SK-N-SH (cell line): ENCODE measurements around the gene DNAL4. TPM values are rescaled to one million over a fixed set of nuclear protein-coding genes. Genes with fewer than 3 reads are reported as not detected.

Experiments used
- CTCF ChIA-PET: fragments of 300-600, 350-600 bp; formaldehyde crosslinking; extraction: SDS; loops from one replicate; lab custom pipeline; 2021; lab: Yijun Ruan, JAX
- POLR2A ChIA-PET: fragments of 350-600 bp; sonication (Branson Sonifier 250); formaldehyde crosslinking; extraction: SDS; loops from one replicate; lab custom pipeline; 2020; ENCODE audit warnings: antibody characterized with exemption, inconsistent platforms; lab: Yijun Ruan, JAX
- DNase-seq: peaks from one replicate; pipeline ENCODE4 v3.0.0; 2012
- H2AFZ ChIP-seq: fragments of 200-600 bp; sonication (generic); 2 replicates; pipeline ENCODE4 v1.8.1; 2016; ENCODE audit warnings: antibody characterized with exemption, mild to moderate bottlenecking, low read depth
- H3F3A ChIP-seq: fragments of 200-600 bp; sonication (generic); replicated peaks from 2 replicates; pipeline ENCODE3; 2016; ENCODE audit warnings: antibody characterized with exemption, mild to moderate bottlenecking; ENCODE audit not compliant: insufficient read depth
- H3K27ac ChIP-seq, 2 experiments: fragments of 200-500 bp in 1 of 2; fragments of 200-600 bp in 1 of 2; sonication (Bioruptor generic) in 1 of 2; sonication (generic), shearing (Covaris generic) in 1 of 2; 2 replicates each; pipeline versions ENCODE4 v1.5.1 to v1.6.1; 2014 to 2016; ENCODE audit warnings: low read depth in 2 of 2, inconsistent platforms in 1 of 2, low read length in 1 of 2, mild to moderate bottlenecking in 1 of 2, mixed read lengths in 1 of 2
- H3K27me3 ChIP-seq: fragments of 200-600 bp; sonication (generic), shearing (Covaris generic); 2 replicates; pipeline ENCODE4 v1.6.1; 2016; ENCODE audit warnings: mixed run types; ENCODE audit not compliant: insufficient read depth
- H3K36me3 ChIP-seq, 2 experiments: fragments of 200-500 bp in 1 of 2; fragments of 200-600 bp in 1 of 2; sonication (Bioruptor generic) in 1 of 2; sonication (generic) in 1 of 2; replicated peaks in 1 of 2; 2 replicates each; pipeline versions ENCODE3 to v1.5.1; 2014 to 2016; ENCODE audit warnings: low read length in 1 of 2, mild to moderate bottlenecking in 1 of 2; ENCODE audit not compliant: insufficient read depth in 2 of 2, control insufficient read depth in 1 of 2
- H3K4me1 ChIP-seq, 2 experiments: fragments of 200-500 bp in 1 of 2; fragments of 200-600 bp in 1 of 2; sonication (Bioruptor generic) in 1 of 2; sonication (generic), shearing (Covaris generic) in 1 of 2; 2 replicates each; pipeline versions ENCODE4 v1.5.1 to v1.6.1; 2014 to 2016; ENCODE audit warnings: low read depth in 1 of 2, low read length in 1 of 2, mixed run types in 1 of 2; ENCODE audit not compliant: insufficient read depth in 2 of 2, control insufficient read depth in 1 of 2
- H3K4me2 ChIP-seq: fragments of 200-600 bp; sonication (generic), shearing (Covaris generic); 2 replicates; pipeline ENCODE4 v1.6.1; 2017; ENCODE audit warnings: mixed run types
- H3K4me3 ChIP-seq, 2 experiments: fragments of 200-500 bp in 1 of 2; fragments of 200-600 bp in 1 of 2; sonication (Bioruptor generic) in 1 of 2; sonication (generic), shearing (Covaris generic) in 1 of 2; 2 replicates each; pipeline versions ENCODE4 v1.5.1 to v1.8.1; 2014 to 2016; ENCODE audit warnings: low read depth in 2 of 2, inconsistent platforms in 1 of 2, low read length in 1 of 2, mild to moderate bottlenecking in 1 of 2, mixed read lengths in 1 of 2, moderate library complexity in 1 of 2
- H3K79me2 ChIP-seq: fragments of 200-600 bp; sonication (generic); 2 replicates; pipeline ENCODE4 v1.8.1; 2017; ENCODE audit warnings: mild to moderate bottlenecking; ENCODE audit not compliant: insufficient read depth
- H3K9ac ChIP-seq: fragments of 200-600 bp; sonication (generic); 2 replicates; pipeline ENCODE4 v1.6.1; 2017; ENCODE audit warnings: mixed run types
- H3K9me2 ChIP-seq: fragments of 200-600 bp; sonication (generic); 2 replicates; pipeline ENCODE4 v1.6.1; 2017; ENCODE audit warnings: mixed run types
- H3K9me3 ChIP-seq: fragments of 200-600 bp; sonication (generic); 2 replicates; pipeline ENCODE4 v1.6.1; 2017; ENCODE audit warnings: mixed run types, mild to moderate bottlenecking, moderate library complexity
- H4K20me1 ChIP-seq: fragments of 200-600 bp; sonication (generic); 2 replicates; pipeline ENCODE4 v1.6.1; 2017; ENCODE audit warnings: mild to moderate bottlenecking, mixed run types; ENCODE audit not compliant: insufficient read depth
- CHD2 ChIP-seq: fragments of 150-350 bp; IDR thresholded peaks from 2 replicates; pipeline ENCODE4 v1.6.1; 2018; ENCODE audit warnings: low read length; ENCODE audit not compliant: partially characterized antibody
- EP300 ChIP-seq, 2 experiments: IDR thresholded peaks; 2 replicates each; pipeline versions ENCODE4 v1.4.0 to v1.6.1; 2012; ENCODE audit warnings: borderline replicate concordance in 1 of 2, low read depth in 1 of 2, low read length in 1 of 2
- EZH2phosphoT487 ChIP-seq: fragments of 200-600 bp; sonication (generic); IDR thresholded peaks from 2 replicates; pipeline ENCODE4 v1.6.1; 2017; ENCODE audit warnings: low read depth, mixed run types, mild to moderate bottlenecking, antibody characterized with exemption, moderate library complexity, borderline replicate concordance
- FOXM1 ChIP-seq: IDR thresholded peaks from 2 replicates; pipeline ENCODE4 v1.4.0; 2012; ENCODE audit warnings: low read depth, mild to moderate bottlenecking
- GABPA ChIP-seq: IDR thresholded peaks from 2 replicates; pipeline ENCODE4 v1.4.0; 2012; ENCODE audit warnings: low read depth, mild to moderate bottlenecking
- IRF3 ChIP-seq: fragments of 150-350 bp; IDR thresholded peaks from 2 replicates; pipeline ENCODE4 v1.6.1; 2016; ENCODE audit warnings: mild to moderate bottlenecking, low read depth, low read length
- MEF2A ChIP-seq: IDR thresholded peaks from 2 replicates; pipeline ENCODE4 v1.4.0; 2012; ENCODE audit warnings: low read depth, borderline replicate concordance
- NRF1 ChIP-seq: IDR thresholded peaks from 2 replicates; pipeline ENCODE4 v1.6.1; 2012; ENCODE audit warnings: low read depth, mild to moderate bottlenecking, low read length
- RAD21 ChIP-seq: IDR thresholded peaks from 2 replicates; pipeline ENCODE4 v1.6.1; 2012; ENCODE audit warnings: mild to moderate bottlenecking, low read length
- RCOR1 ChIP-seq: fragments of 150-350 bp; IDR thresholded peaks from 2 replicates; pipeline ENCODE4 v1.6.1; 2017; ENCODE audit warnings: antibody characterized with exemption, low read length
- SIN3A ChIP-seq: IDR thresholded peaks from 2 replicates; pipeline ENCODE4 v1.6.1; 2012; ENCODE audit warnings: low read depth, mild to moderate bottlenecking, low read length, moderate library complexity, borderline replicate concordance
- TAF1 ChIP-seq: IDR thresholded peaks from 2 replicates; pipeline ENCODE4 v1.6.1; 2012; ENCODE audit warnings: low read depth, mild to moderate bottlenecking, low read length, moderate library complexity, borderline replicate concordance
- TCF12 ChIP-seq: IDR thresholded peaks from 2 replicates; pipeline ENCODE4 v1.4.0; 2012
- TEAD4 ChIP-seq: IDR thresholded peaks from 2 replicates; pipeline ENCODE4 v1.4.0; 2012; ENCODE audit warnings: mild to moderate bottlenecking, borderline replicate concordance; ENCODE audit not compliant: insufficient read depth
- WGBS: methylation state at CpG from one replicate; pipeline ENCODE4 v1.1.6; 2017; ENCODE audit warnings: low lambda C conversion rate; 5-methylcytosine and 5-hydroxymethylcytosine counted together
- polyA plus RNA-seq, 3 experiments: library from polyadenylated mRNA; depleted of rRNA; stranded (reverse); fragments of >200 nt; gene quantifications; 2 replicates each; pipeline ENCODE4 v1.2.3, GENCODE V29; 2012
- TF ChIP-seq, protein P1 (sequence below): fragments of 150-350 bp; IDR thresholded peaks from 2 replicates; pipeline ENCODE4 v1.6.1; 2017; ENCODE audit warnings: antibody characterized with exemption, low read length, low read depth, borderline replicate concordance

DNAL4 gene
- polyA plus RNA-seq, 1 of the 3 experiments (the other 2 are of a cell fraction), result 15.1 TPM

DNA sequence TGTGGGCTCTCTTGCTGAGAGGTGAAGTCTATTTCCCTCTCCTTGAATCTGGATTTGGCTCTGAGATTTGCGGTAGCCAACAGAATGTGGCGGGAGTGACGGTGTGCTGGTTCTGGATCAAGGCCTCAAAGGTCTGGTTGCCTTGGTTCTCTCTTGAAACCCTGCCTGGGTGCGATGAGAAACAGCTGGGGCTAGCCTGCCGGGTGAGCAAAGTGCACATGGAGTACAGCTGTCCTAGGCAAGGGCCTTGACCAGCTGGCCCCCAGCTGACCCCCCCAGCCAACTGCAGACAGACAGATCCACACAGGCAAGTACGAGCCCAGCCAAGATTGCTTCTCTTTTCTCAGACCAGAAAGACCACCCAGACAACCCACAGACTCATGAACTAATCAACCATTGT lies 49.0 kb downstream of the DNAL4 start:
- Histone ChIP-seq H3K36me3 (peaks cover 0 to 4% of the 10 kb centered on the region in 2 experiments), H2AFZ (no peak overlapping the region), H3K4me1 (no peaks in the 10 kb centered on the region), H3F3A (no peaks in the 10 kb centered on the region), H4K20me1 (no peaks in the 10 kb centered on the region), H3K9ac (no peak overlapping the region), H3K4me3 (no peak overlapping the region), H3K9me2 (no peaks in the 10 kb centered on the region), H3K27ac (no peak overlapping the region), H3K27me3 (no peaks in the 10 kb centered on the region), H3K4me2 (no peak overlapping the region)
- no peak for DNase-seq
- ChIA-PET POLR2A (no interaction called here), CTCF (no interaction called here)
- no peak for TF ChIP-seq TAF1
- no peak for TF ChIP-seq EP300 (IDR thresholded peaks at IDR 0.05; ENCODE audit: borderline replicate concordance in 1 of 2, low read depth in 1 of 2, low read length in 1 of 2)
- TF ChIP-seq RAD21, result no peak
- no peak for TF ChIP-seq TEAD4
- TF ChIP-seq EZH2phosphoT487, result no peak
- TF ChIP-seq, protein P1, sequence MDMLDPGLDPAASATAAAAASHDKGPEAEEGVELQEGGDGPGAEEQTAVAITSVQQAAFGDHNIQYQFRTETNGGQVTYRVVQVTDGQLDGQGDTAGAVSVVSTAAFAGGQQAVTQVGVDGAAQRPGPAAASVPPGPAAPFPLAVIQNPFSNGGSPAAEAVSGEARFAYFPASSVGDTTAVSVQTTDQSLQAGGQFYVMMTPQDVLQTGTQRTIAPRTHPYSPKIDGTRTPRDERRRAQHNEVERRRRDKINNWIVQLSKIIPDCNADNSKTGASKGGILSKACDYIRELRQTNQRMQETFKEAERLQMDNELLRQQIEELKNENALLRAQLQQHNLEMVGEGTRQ, result no peak
- no peak for TF ChIP-seq IRF3
- TF ChIP-seq GABPA, result no peak
- no peak for TF ChIP-seq MEF2A
- no peak for TF ChIP-seq NRF1
- TF ChIP-seq RCOR1, result no peak
- TF ChIP-seq SIN3A, result no peak
- TF ChIP-seq TCF12, result no peak
- TF ChIP-seq, all 33 proteins: peak for 0
- no peaks in the 10 kb centered on the region for H3K79me2 ChIP-seq
- no CpG with 5 or more reads among the region's 6 CpGs for WGBS
- no peaks in the 10 kb centered on the region for H3K9me3 ChIP-seq

DNA sequence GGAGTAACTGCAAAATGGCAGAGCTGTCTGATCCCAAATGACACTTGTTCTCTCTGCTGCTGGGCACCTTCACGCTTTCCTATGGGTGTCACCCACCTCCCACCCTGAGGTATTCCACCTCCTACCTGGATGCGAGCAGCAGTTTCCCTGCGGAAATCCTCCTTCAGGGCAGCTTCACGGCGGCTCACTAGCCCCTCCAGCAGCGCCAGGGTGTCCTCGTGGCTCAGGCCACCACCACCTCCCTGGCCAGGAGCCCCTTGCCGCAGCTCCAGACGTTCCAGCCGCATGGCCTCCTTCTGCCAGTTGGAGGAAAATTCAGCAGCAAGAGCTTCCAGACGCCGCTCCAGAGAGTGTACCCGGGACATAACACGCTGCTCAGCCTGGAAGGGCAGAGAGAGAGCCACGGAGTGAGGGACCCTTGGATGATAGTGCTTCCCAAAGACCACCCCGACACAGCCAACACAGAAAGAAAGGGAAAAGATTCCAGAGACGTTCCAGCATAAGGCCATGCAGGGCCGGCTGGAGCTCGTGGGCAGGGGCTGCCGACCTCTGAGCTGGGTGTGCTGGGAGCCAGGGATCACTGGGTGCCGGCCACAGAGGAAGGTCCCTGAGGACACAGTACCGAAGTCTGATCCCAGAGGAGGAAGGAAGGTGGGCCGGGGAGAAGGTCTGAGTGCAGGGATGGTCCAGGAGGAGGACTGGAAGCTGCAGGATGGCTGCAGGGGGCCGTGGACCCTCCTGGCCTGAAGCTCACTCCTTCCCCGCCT lies 51.6 kb downstream of the DNAL4 start:
- Histone ChIP-seq H3K4me2 (no peak overlapping the region), H3K4me1 (no peaks in the 10 kb centered on the region), H3K9me2 (no peaks in the 10 kb centered on the region)
- TF ChIP-seq FOXM1 (no peak), CHD2 (no peak), RAD21 (no peak)
- TF ChIP-seq, all 33 proteins: peak for 0
- Histone ChIP-seq H3K9me3 (no peaks in the 10 kb centered on the region), H3K27me3 (no peaks in the 10 kb centered on the region), H4K20me1 (no peaks in the 10 kb centered on the region), H2AFZ (no peak overlapping the region), H3K4me3 (no peak overlapping the region), H3K9ac (no peak overlapping the region), H3K79me2 (no peaks in the 10 kb centered on the region), H3K27ac (no peak overlapping the region), H3F3A (no peaks in the 10 kb centered on the region), H3K36me3 (peaks cover 0 to 9% of the 10 kb centered on the region in 2 experiments)
- ChIA-PET POLR2A (no interaction called here), CTCF (interaction anchor here (0.8 to 1.3 kb wide), 4 partner anchors 9 to 27 kb away, joined by 3 read pairs; no protein-coding TSS in a partner anchor)
- DNase-seq, result no peak
- WGBS, result 90% methylated on average over 15 of the region's 25 CpGs
